WTC11 (cell line): Measurements from ENCODE around the gene CPTP. TPM values are rescaled to one million over a fixed set of nuclear protein-coding genes. Genes with fewer than 3 reads are reported as not detected.

Experiments
- ATAC-seq: fragments of 200-7000 bp; cut with Tn5 transposase; 2 replicates; pipeline ENCODE4 v1.10.0; 2021; ENCODE audit warnings: mild to moderate bottlenecking, moderate library complexity
- CTCF ChIA-PET: fragments of 300-600 bp; sonication (Branson Sonifier 250); formaldehyde crosslinking; loops from one replicate; lab custom pipeline; 2021; ENCODE audit warnings: antibody characterized with exemption; lab: Charles Lee
- POLR2A ChIA-PET: fragments of 350-600 bp; sonication (Branson Sonifier 250); formaldehyde crosslinking; loops from one replicate; lab custom pipeline; 2021; ENCODE audit warnings: antibody characterized with exemption; lab: Charles Lee
- DNase-seq: peaks from one replicate; pipeline ENCODE4 v3.0.0; 2021; ENCODE audit warnings: low spot score
- H3K27ac Mint-ChIP-seq: 2 replicates; pipeline ENCODE4 v1.8.0; 2021; ENCODE audit warnings: mixed read lengths
- H3K27me3 Mint-ChIP-seq: 2 replicates; pipeline ENCODE4 v1.8.0; 2021; ENCODE audit warnings: low read depth, mild to moderate bottlenecking, moderate library complexity, mixed read lengths
- H3K36me3 Mint-ChIP-seq: 2 replicates; pipeline ENCODE4 v1.8.0; 2021; ENCODE audit warnings: mixed read lengths
- H3K4me1 Mint-ChIP-seq: 2 replicates; pipeline ENCODE4 v1.8.0; 2022; ENCODE audit warnings: mixed read lengths
- H3K4me3 Mint-ChIP-seq: 2 replicates; pipeline ENCODE4 v1.8.0; 2021; ENCODE audit warnings: mild to moderate bottlenecking, moderate library complexity, mixed read lengths
- H3K9me3 Mint-ChIP-seq: 2 replicates; pipeline ENCODE4 v1.8.0; 2021; ENCODE audit warnings: mixed read lengths
- GTF2I ChIP-seq: fragments of 250-450 bp; sonication (Bioruptor Pico); conservative IDR thresholded peaks from 2 replicates; pipeline ENCODE4 v1.4.0; 2021; ENCODE audit warnings: mild to moderate bottlenecking
- IRF2 ChIP-seq: sonication (generic); formaldehyde crosslinking; IDR thresholded peaks from 2 replicates; pipeline ENCODE4 v1.8.0; 2022; ENCODE audit warnings: low read depth, missing genetic modification reagents, borderline replicate concordance
- NR3C1 ChIP-seq: sonication (generic); formaldehyde crosslinking; conservative IDR thresholded peaks from 2 replicates; pipeline ENCODE4 v1.8.1; 2023; ENCODE audit warnings: low read depth, mild to moderate bottlenecking, missing genetic modification reagents
- ZNF121 ChIP-seq: sonication (generic); formaldehyde crosslinking; IDR thresholded peaks from 2 replicates; pipeline ENCODE4 v1.8.0; 2023; ENCODE audit warnings: missing genetic modification reagents
- ZNF138 ChIP-seq: sonication (generic); formaldehyde crosslinking; conservative IDR thresholded peaks from 2 replicates; pipeline ENCODE4 v1.8.1; 2022; ENCODE audit warnings: mild to moderate bottlenecking, moderate library complexity, missing genetic modification reagents
- ZNF263 ChIP-seq: sonication (generic); formaldehyde crosslinking; IDR thresholded peaks from 2 replicates; pipeline ENCODE4 v1.8.1; 2022; ENCODE audit warnings: low read depth, mild to moderate bottlenecking, moderate library complexity, missing genetic modification reagents
- total RNA-seq: library from RNA; stranded (reverse); gene quantifications from 3 replicates; pipeline ENCODE4 v1.2.3, GENCODE V29; 2021
- TF ChIP-seq, protein P1 (sequence below): sonication (generic); formaldehyde crosslinking; IDR thresholded peaks from 2 replicates; pipeline ENCODE4 v1.8.0; 2022; ENCODE audit warnings: mild to moderate bottlenecking, missing genetic modification reagents
- TF ChIP-seq, protein P2 (sequence below): fragments of 250-450 bp; sonication (Bioruptor Pico); IDR thresholded peaks from 2 replicates; pipeline ENCODE4 v1.9.0; 2021; ENCODE audit warnings: mild to moderate bottlenecking
- TF ChIP-seq, protein P3 (sequence below): fragments of 250-450 bp; sonication (Bioruptor Pico); IDR thresholded peaks from 2 replicates; pipeline ENCODE4 v1.9.0; 2021; ENCODE audit warnings: mild to moderate bottlenecking
- TF ChIP-seq, protein P4 (sequence below): sonication (generic); formaldehyde crosslinking; IDR thresholded peaks from 2 replicates; pipeline ENCODE4 v1.8.1; 2023; ENCODE audit warnings: mild to moderate bottlenecking, missing genetic modification reagents, moderate library complexity
- TF ChIP-seq, protein P5 (sequence below): sonication (generic); formaldehyde crosslinking; IDR thresholded peaks from 2 replicates; pipeline ENCODE4 v1.8.0; 2023; ENCODE audit warnings: missing genetic modification reagents
- TF ChIP-seq, protein P6 (sequence below): fragments of 200-600 bp; IDR thresholded peaks from 2 replicates; pipeline ENCODE4 v1.8.0; 2022; ENCODE audit warnings: antibody characterized with exemption

CPTP gene
- total RNA-seq, 1 experiment from 2014 or later, result 14.4 TPM

DNA sequence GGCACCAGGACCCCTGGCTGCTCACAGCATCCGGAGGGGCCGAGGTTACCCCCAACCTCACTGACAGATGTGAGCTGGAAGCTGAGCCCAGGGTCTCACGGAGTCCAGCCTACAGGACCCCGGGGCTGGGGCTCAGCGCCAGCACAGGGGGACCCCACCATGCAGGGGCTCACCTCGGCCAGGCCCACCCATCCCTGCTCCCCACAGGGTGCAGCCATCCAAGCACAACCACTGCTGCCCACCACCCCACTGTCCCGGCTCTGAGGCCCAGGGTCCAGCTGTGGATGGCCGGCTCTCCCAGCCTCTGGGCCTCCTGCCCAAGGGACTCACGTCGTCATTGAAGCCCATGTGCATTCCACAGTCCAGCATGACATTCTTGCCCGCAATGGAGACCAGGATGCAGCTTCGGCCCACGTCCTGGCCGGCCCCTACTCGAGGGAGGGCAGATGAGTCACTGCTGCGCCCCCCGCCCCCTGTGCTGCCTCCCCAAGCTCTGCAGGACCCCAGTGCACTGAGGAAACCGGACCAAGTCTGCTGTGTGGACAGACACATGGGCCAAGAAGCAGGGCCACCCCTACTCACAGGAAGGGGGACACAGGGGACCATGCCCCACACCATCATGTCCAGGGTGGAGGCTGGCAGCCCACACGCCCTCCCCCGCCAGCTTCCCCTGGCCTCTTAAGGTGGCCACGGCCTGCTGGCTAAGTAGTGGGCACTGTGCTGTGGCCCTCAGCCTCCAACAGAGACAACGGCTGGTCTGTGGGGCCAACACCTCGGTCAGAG, 3.7 kb upstream of the CPTP start (continued):
- TF ChIP-seq IRF2 (CRISPR knock-in tag), result no peak
- TF ChIP-seq, protein P1, sequence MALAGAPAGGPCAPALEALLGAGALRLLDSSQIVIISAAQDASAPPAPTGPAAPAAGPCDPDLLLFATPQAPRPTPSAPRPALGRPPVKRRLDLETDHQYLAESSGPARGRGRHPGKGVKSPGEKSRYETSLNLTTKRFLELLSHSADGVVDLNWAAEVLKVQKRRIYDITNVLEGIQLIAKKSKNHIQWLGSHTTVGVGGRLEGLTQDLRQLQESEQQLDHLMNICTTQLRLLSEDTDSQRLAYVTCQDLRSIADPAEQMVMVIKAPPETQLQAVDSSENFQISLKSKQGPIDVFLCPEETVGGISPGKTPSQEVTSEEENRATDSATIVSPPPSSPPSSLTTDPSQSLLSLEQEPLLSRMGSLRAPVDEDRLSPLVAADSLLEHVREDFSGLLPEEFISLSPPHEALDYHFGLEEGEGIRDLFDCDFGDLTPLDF (CRISPR knock-in tag), result no peak

DNA sequence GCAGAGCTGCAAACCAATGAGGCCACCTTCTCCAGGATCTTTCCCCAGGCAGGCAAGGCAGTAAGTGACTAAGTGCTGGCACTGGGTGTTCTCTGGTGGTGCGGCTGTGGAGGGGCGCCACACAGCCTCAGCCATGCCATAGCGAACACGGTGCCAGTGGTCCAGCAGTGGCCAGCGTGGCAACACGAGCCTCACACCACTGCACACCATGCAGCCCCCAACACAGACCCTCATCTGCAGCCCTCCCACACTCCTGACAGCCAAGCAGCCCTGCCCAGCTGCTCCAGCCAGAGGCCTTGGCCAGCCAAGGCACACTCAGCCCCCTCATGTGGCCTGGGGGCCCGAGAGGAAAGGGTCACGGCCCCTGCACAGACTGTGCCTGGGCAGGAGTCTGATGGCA, 3.1 kb upstream of the CPTP start:
- ATAC-seq (no peak), DNase-seq (no peak)
- Mint-ChIP-seq H3K27ac (no peak overlapping the region), H3K9me3 (no peaks in the 10 kb centered on the region), H3K4me3 (no peak overlapping the region), H3K36me3 (peaks cover 11% of the 10 kb centered on the region), H3K27me3 (no peaks in the 10 kb centered on the region), H3K4me1 (peaks cover 11% of the 10 kb centered on the region)
- ChIA-PET CTCF (no interaction called here), POLR2A (no interaction called here)
- TF ChIP-seq, protein P2, sequence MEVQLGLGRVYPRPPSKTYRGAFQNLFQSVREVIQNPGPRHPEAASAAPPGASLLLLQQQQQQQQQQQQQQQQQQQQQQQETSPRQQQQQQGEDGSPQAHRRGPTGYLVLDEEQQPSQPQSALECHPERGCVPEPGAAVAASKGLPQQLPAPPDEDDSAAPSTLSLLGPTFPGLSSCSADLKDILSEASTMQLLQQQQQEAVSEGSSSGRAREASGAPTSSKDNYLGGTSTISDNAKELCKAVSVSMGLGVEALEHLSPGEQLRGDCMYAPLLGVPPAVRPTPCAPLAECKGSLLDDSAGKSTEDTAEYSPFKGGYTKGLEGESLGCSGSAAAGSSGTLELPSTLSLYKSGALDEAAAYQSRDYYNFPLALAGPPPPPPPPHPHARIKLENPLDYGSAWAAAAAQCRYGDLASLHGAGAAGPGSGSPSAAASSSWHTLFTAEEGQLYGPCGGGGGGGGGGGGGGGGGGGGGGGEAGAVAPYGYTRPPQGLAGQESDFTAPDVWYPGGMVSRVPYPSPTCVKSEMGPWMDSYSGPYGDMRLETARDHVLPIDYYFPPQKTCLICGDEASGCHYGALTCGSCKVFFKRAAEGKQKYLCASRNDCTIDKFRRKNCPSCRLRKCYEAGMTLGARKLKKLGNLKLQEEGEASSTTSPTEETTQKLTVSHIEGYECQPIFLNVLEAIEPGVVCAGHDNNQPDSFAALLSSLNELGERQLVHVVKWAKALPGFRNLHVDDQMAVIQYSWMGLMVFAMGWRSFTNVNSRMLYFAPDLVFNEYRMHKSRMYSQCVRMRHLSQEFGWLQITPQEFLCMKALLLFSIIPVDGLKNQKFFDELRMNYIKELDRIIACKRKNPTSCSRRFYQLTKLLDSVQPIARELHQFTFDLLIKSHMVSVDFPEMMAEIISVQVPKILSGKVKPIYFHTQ, result no peak
- TF ChIP-seq, protein P1 (CRISPR knock-in tag), result no peak
- TF ChIP-seq GTF2I (no peak), ZNF263 (no peak)

DNA sequence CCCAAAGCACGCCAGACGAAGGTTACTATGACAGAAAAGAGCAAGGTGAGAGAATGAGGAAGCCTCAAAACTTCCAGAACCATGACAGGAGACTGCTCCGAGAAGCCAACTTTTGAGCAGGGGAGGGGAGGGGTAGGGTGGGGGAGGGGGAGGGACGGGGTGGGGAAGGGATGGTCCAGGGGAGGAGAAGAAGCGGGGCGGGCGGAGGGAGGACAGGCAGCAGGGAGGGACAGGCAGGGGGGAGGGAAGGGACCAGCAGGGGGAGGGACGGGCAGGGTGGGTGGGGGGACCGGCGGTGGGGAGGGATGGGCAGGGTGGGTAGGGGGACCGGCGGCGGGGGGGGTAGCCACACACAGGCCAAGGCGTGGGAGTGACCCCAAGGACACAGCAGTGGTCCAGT, 2.2 kb upstream of the CPTP start:
- peaks cover 11% of the 10 kb centered on the region for H3K4me1 Mint-ChIP-seq
- H3K36me3 Mint-ChIP-seq, result peaks cover 9% of the 10 kb centered on the region
- ChIA-PET CTCF (no interaction called here), POLR2A (no interaction called here)
- H3K9me3 Mint-ChIP-seq, result no peaks in the 10 kb centered on the region
- DNase-seq (no peak), ATAC-seq (no peak)
- H3K4me3 Mint-ChIP-seq, result peak overlapping the region; percentile 64
- H3K27ac Mint-ChIP-seq, result peak overlapping the region; percentile 41; the same call in 1 of the 2 replicates
- TF ChIP-seq, protein P3, sequence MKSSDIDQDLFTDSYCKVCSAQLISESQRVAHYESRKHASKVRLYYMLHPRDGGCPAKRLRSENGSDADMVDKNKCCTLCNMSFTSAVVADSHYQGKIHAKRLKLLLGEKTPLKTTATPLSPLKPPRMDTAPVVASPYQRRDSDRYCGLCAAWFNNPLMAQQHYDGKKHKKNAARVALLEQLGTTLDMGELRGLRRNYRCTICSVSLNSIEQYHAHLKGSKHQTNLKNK (CRISPR knock-in tag), result no peak
- no peak for TF ChIP-seq ZNF138 (CRISPR knock-in tag)
- TF ChIP-seq, protein P4, sequence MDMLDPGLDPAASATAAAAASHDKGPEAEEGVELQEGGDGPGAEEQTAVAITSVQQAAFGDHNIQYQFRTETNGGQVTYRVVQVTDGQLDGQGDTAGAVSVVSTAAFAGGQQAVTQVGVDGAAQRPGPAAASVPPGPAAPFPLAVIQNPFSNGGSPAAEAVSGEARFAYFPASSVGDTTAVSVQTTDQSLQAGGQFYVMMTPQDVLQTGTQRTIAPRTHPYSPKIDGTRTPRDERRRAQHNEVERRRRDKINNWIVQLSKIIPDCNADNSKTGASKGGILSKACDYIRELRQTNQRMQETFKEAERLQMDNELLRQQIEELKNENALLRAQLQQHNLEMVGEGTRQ, result no peak
- TF ChIP-seq, protein P5, sequence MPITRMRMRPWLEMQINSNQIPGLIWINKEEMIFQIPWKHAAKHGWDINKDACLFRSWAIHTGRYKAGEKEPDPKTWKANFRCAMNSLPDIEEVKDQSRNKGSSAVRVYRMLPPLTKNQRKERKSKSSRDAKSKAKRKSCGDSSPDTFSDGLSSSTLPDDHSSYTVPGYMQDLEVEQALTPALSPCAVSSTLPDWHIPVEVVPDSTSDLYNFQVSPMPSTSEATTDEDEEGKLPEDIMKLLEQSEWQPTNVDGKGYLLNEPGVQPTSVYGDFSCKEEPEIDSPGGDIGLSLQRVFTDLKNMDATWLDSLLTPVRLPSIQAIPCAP (CRISPR knock-in tag), result no peak
- no peak for TF ChIP-seq GTF2I
- no peak for TF ChIP-seq ZNF121 (CRISPR knock-in tag)
- TF ChIP-seq, protein P6, sequence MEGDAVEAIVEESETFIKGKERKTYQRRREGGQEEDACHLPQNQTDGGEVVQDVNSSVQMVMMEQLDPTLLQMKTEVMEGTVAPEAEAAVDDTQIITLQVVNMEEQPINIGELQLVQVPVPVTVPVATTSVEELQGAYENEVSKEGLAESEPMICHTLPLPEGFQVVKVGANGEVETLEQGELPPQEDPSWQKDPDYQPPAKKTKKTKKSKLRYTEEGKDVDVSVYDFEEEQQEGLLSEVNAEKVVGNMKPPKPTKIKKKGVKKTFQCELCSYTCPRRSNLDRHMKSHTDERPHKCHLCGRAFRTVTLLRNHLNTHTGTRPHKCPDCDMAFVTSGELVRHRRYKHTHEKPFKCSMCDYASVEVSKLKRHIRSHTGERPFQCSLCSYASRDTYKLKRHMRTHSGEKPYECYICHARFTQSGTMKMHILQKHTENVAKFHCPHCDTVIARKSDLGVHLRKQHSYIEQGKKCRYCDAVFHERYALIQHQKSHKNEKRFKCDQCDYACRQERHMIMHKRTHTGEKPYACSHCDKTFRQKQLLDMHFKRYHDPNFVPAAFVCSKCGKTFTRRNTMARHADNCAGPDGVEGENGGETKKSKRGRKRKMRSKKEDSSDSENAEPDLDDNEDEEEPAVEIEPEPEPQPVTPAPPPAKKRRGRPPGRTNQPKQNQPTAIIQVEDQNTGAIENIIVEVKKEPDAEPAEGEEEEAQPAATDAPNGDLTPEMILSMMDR, result no peak
- TF ChIP-seq NR3C1, result no peak
- TF ChIP-seq, all 79 proteins: peak for 0
- no peaks in the 10 kb centered on the region for H3K27me3 Mint-ChIP-seq
